Stimulated activated CD8-positive, alpha-beta memory T cell treated with anti-CD3 and anti-CD28 coated beads, Interleukin-7, amount 100 ng/mL, for 48 hours (primary cell): Measurements from ENCODE around the gene TSPAN7.

Source experiments
- DNase-seq, 2 donors: peaks; one replicate each; pipeline ENCODE4 v3.0.0-alpha.2; 2020; ENCODE audit warnings: low read depth in 1 of 2; ENCODE audit errors: extremely low read depth in 1 of 2

TSPAN7 gene, protein sequence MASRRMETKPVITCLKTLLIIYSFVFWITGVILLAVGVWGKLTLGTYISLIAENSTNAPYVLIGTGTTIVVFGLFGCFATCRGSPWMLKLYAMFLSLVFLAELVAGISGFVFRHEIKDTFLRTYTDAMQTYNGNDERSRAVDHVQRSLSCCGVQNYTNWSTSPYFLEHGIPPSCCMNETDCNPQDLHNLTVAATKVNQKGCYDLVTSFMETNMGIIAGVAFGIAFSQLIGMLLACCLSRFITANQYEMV

GRCh38 chrX:38561126-38561868 lies at the start of gene TSPAN7:
Gene TSPAN7, plus strand, starts transcription at chrX:38561542. Its CDS starts 5 bp downstream, at chrX:38561547.
- peak; percentile 45 to 64 for DNase-seq

DNA sequence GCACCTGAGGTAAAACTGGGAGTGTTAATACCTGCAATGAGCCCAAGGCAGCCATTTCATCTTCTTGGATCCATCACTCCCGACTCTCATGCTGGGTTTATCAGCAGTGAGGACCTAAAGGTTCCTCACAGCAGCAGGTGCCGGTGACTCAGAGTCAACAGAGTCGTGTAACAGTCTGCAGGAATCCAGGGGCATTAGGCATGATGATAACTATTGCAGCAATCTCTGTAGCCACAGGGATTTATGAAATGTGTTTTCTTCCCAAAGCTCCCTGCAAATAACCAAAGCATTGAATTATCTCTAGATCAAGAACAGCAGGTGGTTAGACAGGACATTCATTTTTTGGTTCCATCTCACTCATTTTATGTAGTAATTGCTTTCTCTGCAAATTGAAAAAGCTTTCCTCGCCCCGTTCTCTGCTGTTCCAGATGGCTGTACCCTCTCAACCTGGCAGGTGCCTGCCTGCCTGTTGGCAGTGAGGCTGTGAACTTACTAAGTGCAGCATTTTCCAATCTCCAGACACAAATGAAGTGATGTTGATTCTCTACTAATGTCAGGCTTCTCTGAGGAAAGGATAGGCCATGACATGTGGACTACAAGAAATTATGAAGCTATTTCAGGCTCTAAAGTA lies 48.1 kb upstream of the TSPAN7 start:
- no peak for DNase-seq

GRCh38 chrX:38514016-38514854 lies 47.1 kb upstream of the TSPAN7 start:
- no peak for DNase-seq

- no peak for DNase-seq
These were observed 46.1 kb upstream of the TSPAN7 start for GRCh38 chrX:38515291-38515690.

DNA sequence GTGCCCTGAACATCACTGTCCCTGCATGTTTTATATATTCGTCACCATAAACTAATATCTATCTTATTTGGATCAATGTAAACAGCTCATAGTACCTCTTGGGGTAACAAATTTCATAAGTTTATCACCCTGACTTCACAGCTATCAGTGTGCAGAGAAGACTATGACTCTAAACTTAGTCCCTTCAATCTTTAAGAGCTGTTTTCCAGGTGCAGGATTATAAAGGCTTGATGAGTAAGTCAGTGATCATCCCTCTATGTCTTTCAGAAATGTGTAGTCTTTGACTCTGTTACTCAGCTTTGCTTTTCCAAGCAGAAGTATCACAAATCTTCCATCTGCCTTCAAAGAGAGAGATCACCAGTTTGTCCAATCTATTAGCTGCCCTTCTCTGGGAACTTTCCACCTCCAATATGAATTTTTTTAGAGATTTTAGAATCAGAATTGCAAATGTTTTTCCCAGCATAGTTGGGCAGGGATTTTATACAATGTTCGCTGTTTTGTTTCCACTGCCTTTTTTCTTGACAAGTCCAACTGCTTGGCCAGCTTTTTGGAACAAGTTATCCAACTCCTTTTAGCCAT lies 45.1 kb upstream of the TSPAN7 start:
- no peak for DNase-seq

DNA sequence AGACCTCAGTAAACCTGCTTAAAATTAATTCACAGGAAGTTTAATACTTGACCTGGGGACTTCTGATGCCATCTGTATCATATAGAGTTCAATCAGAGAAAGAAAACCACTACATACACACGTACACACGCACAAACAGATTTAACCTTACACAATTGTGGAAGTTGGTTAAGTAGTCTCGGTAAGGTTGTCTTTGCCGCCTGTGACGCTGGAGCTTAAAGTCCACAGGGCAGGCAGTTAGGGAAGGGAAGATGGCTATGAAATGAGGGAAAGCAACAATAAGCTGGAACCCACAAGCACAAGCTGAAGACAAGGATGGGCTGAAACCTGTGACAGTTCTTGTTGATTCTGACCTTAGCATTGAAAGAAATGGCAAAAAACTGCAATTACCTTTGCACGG lies 41.7 kb upstream of the TSPAN7 start:
- DNase-seq, result no peak

- no peak for DNase-seq
These were observed 23.2 kb upstream of the TSPAN7 start for GRCh38 chrX:38538134-38538533.

DNA sequence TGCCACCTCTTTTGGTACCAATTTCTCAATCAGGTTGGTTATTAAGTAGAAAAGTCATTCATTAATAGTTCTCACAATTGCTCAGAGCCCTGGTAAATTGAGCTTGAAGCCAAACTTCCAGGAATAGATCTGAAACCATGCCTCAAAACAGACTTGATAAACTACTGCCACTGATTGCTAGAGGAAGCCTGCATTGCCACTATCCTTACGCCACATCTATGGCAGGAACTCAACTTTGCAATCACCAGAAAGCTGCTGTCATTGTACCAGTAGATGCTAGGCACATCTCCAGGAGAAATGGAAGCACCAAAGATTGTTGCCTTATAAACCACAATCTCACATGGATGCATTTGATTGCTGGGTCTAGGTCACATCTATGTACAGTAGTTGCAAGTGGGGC lies 21.6 kb upstream of the TSPAN7 start:
- DNase-seq, result no peak

DNA sequence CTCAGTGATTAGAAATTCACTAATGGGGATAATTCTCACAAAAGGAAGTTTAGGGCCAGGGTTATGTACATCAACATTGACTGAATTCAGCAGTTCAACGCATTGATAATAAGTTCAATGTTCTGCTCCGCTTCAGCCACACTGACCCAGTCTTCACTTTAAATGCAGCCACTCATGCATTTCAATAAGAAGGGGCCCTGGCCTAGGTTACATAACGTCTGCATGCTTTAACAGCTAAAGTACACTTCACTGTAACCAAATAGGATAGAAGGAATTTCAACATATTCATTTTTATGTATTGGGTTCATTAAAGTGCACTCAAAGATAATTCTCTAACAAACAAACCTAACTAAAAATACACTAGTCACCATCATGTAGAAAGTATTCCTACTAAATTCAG lies 12.8 kb upstream of the TSPAN7 start:
- DNase-seq, result no peak

GRCh38 chrX:38552721-38553120 lies 8.6 kb upstream of the TSPAN7 start:
- no peak for DNase-seq

DNA sequence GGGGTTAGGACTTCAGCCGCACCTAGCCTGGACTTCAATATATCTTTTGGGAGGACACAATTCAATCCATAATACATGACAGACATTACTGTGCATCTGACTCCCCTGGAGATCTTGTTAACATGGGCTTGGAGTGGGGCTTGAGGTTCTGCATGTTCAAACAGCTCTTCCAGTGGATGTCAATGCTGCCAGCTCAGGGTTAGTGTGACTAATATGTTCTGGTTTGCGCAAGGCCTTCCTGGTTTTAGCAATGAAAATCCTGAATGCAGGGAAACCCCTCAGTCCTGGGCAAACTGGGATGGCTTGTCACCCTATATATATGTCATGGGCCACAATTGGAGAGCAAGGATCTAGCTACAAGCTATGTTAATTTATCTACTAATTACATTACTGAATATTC lies 2.7 kb upstream of the TSPAN7 start:
- no peak for DNase-seq

- DNase-seq, result no peak
These were observed 591 bp upstream of the TSPAN7 start for GRCh38 chrX:38560776-38561125.

DNA sequence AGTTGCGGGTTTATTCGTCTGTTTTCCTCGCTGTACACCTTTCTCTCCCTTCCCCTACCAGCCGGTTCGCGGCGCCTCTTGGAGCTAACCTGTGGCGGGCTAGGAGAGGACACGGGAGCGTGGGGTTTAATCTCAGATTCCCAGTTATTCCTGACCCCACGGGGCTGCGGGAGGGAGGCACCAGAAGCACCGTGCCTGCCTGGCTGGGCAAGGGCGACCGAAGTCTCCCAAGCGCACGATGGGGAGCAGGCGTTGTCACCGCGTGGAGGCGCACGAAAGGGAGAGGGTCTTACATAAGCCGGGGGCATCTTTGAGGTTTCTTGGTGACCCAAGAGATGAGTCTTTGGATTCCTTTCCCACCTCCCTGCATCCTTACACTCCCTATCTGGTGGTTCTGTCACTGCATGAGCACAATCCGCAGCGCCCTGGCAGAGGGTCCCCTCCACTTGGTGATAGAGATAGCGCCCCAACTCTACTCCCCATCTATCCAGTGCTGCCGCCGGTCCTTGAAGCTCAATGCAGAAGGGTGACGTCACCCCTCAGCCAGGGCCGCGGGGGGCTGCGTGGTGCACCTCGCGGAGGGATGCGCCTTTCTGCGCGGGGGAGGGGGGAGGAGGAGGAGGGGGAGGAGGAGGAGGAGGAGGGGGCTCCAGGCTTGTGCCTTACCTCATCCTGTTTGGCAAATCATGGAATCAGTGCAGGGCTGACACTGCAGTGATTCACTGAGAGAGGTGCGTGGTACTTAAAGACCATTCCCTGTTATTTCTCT lies 793 bp downstream of the TSPAN7 start:
- no peak for DNase-seq

DNA sequence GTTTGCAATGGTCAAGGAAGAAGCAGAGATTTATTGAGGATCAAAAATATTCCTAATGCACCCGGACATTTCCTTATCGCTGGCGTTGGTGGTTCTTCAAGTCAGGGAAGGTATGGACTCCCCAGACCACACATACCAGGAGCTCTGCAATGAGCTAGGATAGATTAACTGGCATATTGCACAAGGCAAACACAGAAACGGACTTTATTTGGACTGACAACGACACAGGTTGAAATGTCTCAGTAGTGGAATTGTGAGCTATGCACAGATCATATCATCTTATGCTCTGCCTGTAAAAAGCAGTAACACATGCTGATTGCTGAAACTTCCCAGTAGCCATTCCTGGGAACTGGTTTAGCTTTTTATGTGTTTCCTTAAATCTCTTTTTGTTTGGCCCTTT lies 1.7 kb downstream of the TSPAN7 start:
- DNase-seq, result no peak

DNA sequence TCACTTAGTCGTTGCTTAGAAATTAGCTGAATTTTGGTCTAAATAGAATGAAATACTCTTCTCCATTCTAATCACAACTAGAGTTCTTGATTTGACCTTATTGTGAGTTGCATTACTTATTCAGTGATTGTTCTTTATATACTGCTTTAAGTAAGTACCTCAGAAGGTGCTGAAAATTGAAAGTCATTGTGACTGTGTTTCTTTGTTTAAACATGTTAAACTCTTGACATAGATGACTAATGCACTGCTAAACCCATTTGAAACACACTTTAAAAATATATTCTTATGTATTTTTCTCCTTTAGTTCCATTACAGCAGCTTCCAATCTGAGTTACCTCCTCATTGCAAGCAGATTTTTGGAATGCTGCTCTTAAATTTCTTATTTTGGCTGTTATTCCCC lies 9.1 kb downstream of the TSPAN7 start:
- no peak for DNase-seq

GRCh38 chrX:38571058-38571457 lies 9.7 kb downstream of the TSPAN7 start:
- no peak for DNase-seq

DNA sequence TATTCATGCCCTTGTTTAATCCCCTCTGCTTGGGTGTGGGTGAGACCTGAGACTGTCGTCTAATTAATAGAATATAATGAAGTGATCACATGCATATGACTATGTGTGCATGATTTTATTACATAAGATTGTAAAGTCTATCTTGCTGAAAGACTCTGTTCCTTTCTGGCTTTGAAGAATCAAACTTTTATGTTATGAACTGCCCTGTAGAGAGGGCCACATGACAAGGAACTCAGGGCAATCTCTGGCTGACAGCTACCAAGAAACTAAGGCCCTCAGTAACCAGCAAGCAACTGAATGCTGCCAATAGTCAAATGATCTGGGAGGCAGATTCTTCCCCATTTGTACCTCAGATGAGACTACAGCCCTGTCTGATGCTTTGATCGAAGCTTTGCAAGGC lies 13.5 kb downstream of the TSPAN7 start:
- no peak for DNase-seq

DNA sequence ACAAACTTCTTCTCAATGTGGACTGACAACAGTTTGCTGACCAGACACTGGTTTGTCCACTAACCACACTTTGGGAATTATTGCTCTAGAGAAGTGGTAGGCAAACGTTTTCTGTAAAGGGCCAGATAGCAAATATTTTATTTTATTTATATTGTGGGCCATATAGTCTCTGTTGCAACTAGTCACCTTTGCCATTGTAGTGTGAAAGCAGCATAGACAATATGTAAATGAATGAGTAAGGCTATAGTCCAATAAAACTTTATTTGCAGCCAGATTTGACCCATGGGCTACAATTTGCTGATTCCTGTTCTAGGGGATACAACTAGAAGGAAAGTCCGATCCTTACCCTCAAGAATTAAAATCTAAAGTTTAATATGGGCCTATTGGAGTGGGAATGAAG lies 14.5 kb downstream of the TSPAN7 start:
- no peak for DNase-seq

DNA sequence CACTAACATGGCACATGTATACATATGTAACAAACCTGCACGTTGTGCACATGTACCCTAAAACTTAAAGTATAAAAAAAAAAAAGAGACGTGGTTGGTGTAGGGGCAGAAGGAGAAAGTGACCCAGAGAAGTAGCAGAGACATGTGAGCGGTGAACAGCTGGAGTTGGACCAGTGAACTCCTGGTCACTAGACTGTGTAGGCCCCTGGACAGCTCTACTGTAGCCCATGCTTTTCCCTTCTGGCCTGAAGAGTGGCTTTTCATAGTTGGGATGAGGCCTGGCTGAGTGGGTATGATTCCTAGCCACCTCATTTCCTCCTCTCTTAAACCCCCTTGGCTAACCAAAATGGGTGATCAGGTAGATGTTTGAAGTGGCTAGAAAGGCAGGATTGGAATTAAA lies 16.4 kb downstream of the TSPAN7 start:
- no peak for DNase-seq

DNA sequence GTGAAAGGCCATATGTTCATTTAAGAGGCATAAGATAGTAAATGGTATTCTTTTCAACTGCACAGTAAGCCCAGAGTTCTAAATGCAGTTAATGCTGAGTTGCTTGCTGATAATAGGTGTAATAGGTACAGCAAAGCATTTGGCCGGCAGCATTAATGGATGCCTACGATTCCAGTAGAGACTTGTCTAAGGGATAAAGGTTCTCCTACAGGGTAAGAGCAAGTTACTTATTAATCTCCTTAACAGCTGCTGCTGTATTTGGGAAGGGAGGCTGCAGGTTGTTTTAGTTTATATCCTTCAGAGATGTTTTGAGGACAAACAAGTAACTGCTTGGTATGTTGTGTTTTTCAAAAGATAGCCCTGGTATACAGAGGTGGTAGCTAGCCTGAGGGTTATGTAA lies 16.8 kb downstream of the TSPAN7 start:
- no peak for DNase-seq
